LNCaP clone FGC (cell line): ENCODE results near the gene CYP4A11.
"Not testable (repeated sequence)": the region's sequence is repeated elsewhere in the genome, so short reads cannot be mapped to it uniquely, and the experiment has no call there.

ENCODE experiments used
- DNase-seq: peaks from one replicate; pipeline ENCODE4 v3.0.0-alpha.2; 2011; ENCODE audit warnings: low read depth
- H3K4me3 ChIP-seq: 2 replicates; pipeline ENCODE4 v1.5.1; 2011; ENCODE audit warnings: mild to moderate bottlenecking, low read depth, low read length, control low read depth
- CTCF ChIP-seq: IDR thresholded peaks from 2 replicates; pipeline ENCODE4 v1.5.1; 2012; ENCODE audit warnings: mild to moderate bottlenecking; ENCODE audit not compliant: control insufficient read depth, insufficient read depth; ENCODE audit errors: extremely low read depth

CYP4A11 gene

DNA sequence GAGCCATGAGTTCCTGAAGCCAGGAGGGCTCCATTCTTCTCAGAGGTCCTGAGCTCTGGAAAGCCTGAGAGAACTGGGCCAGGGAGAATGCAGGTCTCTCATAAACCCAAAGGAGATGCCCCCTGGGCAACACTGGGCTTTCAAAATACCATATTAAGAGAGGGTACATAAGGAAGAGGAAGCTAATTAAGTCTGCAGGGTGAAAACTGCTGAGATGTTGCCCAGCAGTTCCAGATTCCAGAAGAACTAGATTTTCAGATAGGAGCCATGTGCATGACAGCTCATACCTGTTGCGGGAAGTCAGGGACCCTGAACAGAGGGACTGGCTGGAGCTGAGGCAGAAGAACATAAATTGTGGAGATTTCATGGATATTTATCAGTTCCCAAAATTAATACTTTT is 40.9 kb downstream of the CYP4A11 start:
- DNase-seq: peak; percentile 4
- H3K4me3 ChIP-seq: no peak overlapping the region
- TF ChIP-seq CTCF: no peak

DNA sequence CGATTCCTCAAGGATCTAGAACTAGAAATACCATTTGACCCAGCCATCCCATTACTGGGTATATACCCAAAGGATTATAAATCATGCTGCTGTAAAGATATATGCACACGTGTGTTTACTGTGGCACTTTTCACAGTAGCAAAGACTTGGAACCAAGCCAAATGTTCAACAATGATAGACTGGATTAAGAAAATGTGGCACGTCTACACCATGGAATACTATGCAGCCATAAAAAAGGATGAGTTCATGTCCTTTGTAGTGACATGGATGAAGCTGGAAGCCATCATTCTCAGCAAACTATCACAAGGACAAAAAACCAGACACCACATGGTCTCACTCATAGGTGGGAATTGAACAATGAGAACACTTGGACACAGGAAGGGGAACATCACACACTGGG is 59.6 kb downstream of the CYP4A11 start:
- not testable (repeated sequence) for DNase-seq

More for the DNA sequence above, 59.6 kb downstream of the CYP4A11 start:
- not testable (repeated sequence) for H3K4me3 ChIP-seq
